Naive B cell (primary cell): ENCODE measurements around the gene ARHGEF7. TPM values are rescaled to one million over a fixed set of nuclear protein-coding genes. Genes with fewer than 3 reads are reported as not detected.
A peak's percentile ranks its signal among the peaks of the same experiment; 100 is the strongest.

Experiments
- ATAC-seq, 2 donors: fragments of 150-1000 bp; cut with Tn5 transposase; 2 replicates each; pipeline ENCODE4 v1.10.0; 2021; ENCODE audit warnings: low read depth in 2 of 2, mild to moderate bottlenecking in 2 of 2, moderate library complexity in 2 of 2
- DNase-seq: peaks from one replicate; pipeline ENCODE4 v3.0.0; 2022
- H3K27ac Mint-ChIP-seq, 6 donors: one replicate each; pipeline ENCODE4 v1.8.0; 2020 to 2022; ENCODE audit warnings: mild to moderate bottlenecking in 6 of 6, mixed read lengths in 6 of 6, moderate library complexity in 5 of 6, inconsistent platforms in 2 of 6
- H3K27me3 Mint-ChIP-seq, 3 donors: one replicate each; pipeline ENCODE4 v1.8.0; 2021 to 2022; ENCODE audit warnings: mixed read lengths in 3 of 3, mild to moderate bottlenecking in 1 of 3
- H3K36me3 Mint-ChIP-seq, 2 donors: one replicate each; pipeline ENCODE4 v1.8.0; 2020 to 2022; ENCODE audit warnings: mixed read lengths in 2 of 2, inconsistent platforms in 1 of 2, mild to moderate bottlenecking in 1 of 2
- H3K4me1 Mint-ChIP-seq, 3 donors: one replicate each; pipeline ENCODE4 v1.8.0; 2020 to 2022; ENCODE audit warnings: mixed read lengths in 3 of 3, inconsistent platforms in 1 of 3, mild to moderate bottlenecking in 1 of 3, moderate library complexity in 1 of 3
- H3K4me3 Mint-ChIP-seq, 8 donors: one replicate each; pipeline ENCODE4 v1.8.0; 2020 to 2022; ENCODE audit warnings: mild to moderate bottlenecking in 8 of 8, mixed read lengths in 8 of 8, moderate library complexity in 8 of 8, inconsistent platforms in 2 of 8
- H3K9me3 Mint-ChIP-seq, 7 donors: one replicate each; pipeline ENCODE4 v1.8.0; 2020 to 2022; ENCODE audit warnings: mixed read lengths in 7 of 7, mild to moderate bottlenecking in 5 of 7, inconsistent platforms in 2 of 7, moderate library complexity in 1 of 7
- polyA plus RNA-seq, 6 donors: library from polyadenylated mRNA; unstranded; fragments of 300-500 nt; fragmentation: Illumina TruSeq; gene quantifications; one replicate each; pipeline ENCODE4 v1.2.3, GENCODE V29; 2021; ENCODE audit warnings: low read depth in 6 of 6

The ARHGEF7 gene
- polyA plus RNA-seq, 6 donors from 2014 or later, result 9.1 to 26.9 (median 17.5) TPM

GRCh38 chr13:111341886-111342285 lies 226.8 kb downstream of the ARHGEF7 start:
- no peaks in the 10 kb centered on the region for H3K27me3 Mint-ChIP-seq
- no peaks in the 10 kb centered on the region for H3K4me1 Mint-ChIP-seq
- H3K4me3 Mint-ChIP-seq, result no peak overlapping the region
- H3K9me3 Mint-ChIP-seq, result peaks cover 0 to 4% (median 0%) of the 10 kb centered on the region in 7 donors
- ATAC-seq, result no peak
- H3K27ac Mint-ChIP-seq, result no peak overlapping the region
- DNase-seq, result no peak
- H3K36me3 Mint-ChIP-seq, result peaks cover 16 to 24% of the 10 kb centered on the region in 2 donors

- ATAC-seq, result no peak
- H3K4me3 Mint-ChIP-seq, result no peak overlapping the region
- DNase-seq, result no peak
- no peak overlapping the region for H3K27ac Mint-ChIP-seq
- peaks cover 16% of the 10 kb centered on the region in 2 donors for H3K36me3 Mint-ChIP-seq
- H3K9me3 Mint-ChIP-seq, result peaks cover 0 to 4% (median 0%) of the 10 kb centered on the region in 7 donors
- no peaks in the 10 kb centered on the region for H3K27me3 Mint-ChIP-seq
- H3K4me1 Mint-ChIP-seq, result no peaks in the 10 kb centered on the region
Measured at GRCh38 chr13:111342721-111343120, 227.6 kb downstream of the ARHGEF7 start.

- Mint-ChIP-seq H3K9me3 (peaks cover 0 to 4% (median 0%) of the 10 kb centered on the region in 7 donors), H3K4me3 (no peak overlapping the region), H3K4me1 (no peaks in the 10 kb centered on the region), H3K27me3 (no peaks in the 10 kb centered on the region), H3K36me3 (peaks cover 16 to 17% of the 10 kb centered on the region in 2 donors), H3K27ac (peak overlapping the region in 1 of 6 donors; percentile 78)
- DNase-seq (no peak), ATAC-seq (no peak)
Measured at GRCh38 chr13:111343186-111343805, 228.2 kb downstream of the ARHGEF7 start.

- ATAC-seq, result no peak
- H3K27me3 Mint-ChIP-seq, result no peaks in the 10 kb centered on the region
- H3K27ac Mint-ChIP-seq, result no peak overlapping the region
- no peak overlapping the region for H3K4me3 Mint-ChIP-seq
- H3K4me1 Mint-ChIP-seq, result no peaks in the 10 kb centered on the region
- DNase-seq, result no peak
- peaks cover 11 to 14% of the 10 kb centered on the region in 2 donors for H3K36me3 Mint-ChIP-seq
- peaks cover 0 to 6% (median 0%) of the 10 kb centered on the region in 7 donors for H3K9me3 Mint-ChIP-seq
Measured at GRCh38 chr13:111344471-111345191, 229.5 kb downstream of the ARHGEF7 start.

GRCh38 chr13:111345682-111346081 lies 230.6 kb downstream of the ARHGEF7 start:
- no peak for ATAC-seq
- DNase-seq, result no peak
- Mint-ChIP-seq H3K27ac (no peak overlapping the region), H3K4me3 (no peak overlapping the region), H3K27me3 (no peaks in the 10 kb centered on the region), H3K36me3 (peaks cover 8 to 18% of the 10 kb centered on the region in 2 donors), H3K4me1 (no peaks in the 10 kb centered on the region), H3K9me3 (peaks cover 0 to 6% (median 0%) of the 10 kb centered on the region in 7 donors)

- DNase-seq (no peak), ATAC-seq (no peak)
- H3K9me3 Mint-ChIP-seq, result peaks cover 0 to 6% (median 0%) of the 10 kb centered on the region in 7 donors
- no peaks in the 10 kb centered on the region for H3K4me1 Mint-ChIP-seq
- no peak overlapping the region for H3K4me3 Mint-ChIP-seq
- H3K27ac Mint-ChIP-seq, result no peak overlapping the region
- peaks cover 8 to 21% of the 10 kb centered on the region in 2 donors for H3K36me3 Mint-ChIP-seq
- no peaks in the 10 kb centered on the region for H3K27me3 Mint-ChIP-seq
Measured at GRCh38 chr13:111346101-111346680, 231.1 kb downstream of the ARHGEF7 start.

- peaks cover 16 to 27% of the 10 kb centered on the region in 2 donors for H3K36me3 Mint-ChIP-seq
- peaks cover 0 to 12% (median 6%) of the 10 kb centered on the region in 7 donors for H3K9me3 Mint-ChIP-seq
- no peak overlapping the region for H3K4me3 Mint-ChIP-seq
- no peaks in the 10 kb centered on the region for H3K27me3 Mint-ChIP-seq
- no peak for ATAC-seq
- H3K27ac Mint-ChIP-seq, result peak overlapping the region in 1 of 6 donors; percentile 24
- no peak for DNase-seq
- no peaks in the 10 kb centered on the region for H3K4me1 Mint-ChIP-seq
Measured at GRCh38 chr13:111347438-111347837, 232.3 kb downstream of the ARHGEF7 start.

- no peak for ATAC-seq
- H3K9me3 Mint-ChIP-seq, result peaks cover 0 to 13% (median 5%) of the 10 kb centered on the region in 7 donors
- H3K27me3 Mint-ChIP-seq, result peaks cover 0 to 3% (median 0%) of the 10 kb centered on the region in 3 donors
- H3K27ac Mint-ChIP-seq, result no peak overlapping the region
- no peak overlapping the region for H3K4me3 Mint-ChIP-seq
- DNase-seq, result no peak
- H3K4me1 Mint-ChIP-seq, result no peaks in the 10 kb centered on the region
- peaks cover 11 to 15% of the 10 kb centered on the region in 2 donors for H3K36me3 Mint-ChIP-seq
Measured at GRCh38 chr13:111353508-111353907, 238.4 kb downstream of the ARHGEF7 start.

- no peak for DNase-seq
- Mint-ChIP-seq H3K4me3 (no peak overlapping the region), H3K36me3 (peaks cover 8 to 15% of the 10 kb centered on the region in 2 donors), H3K9me3 (peaks cover 0 to 13% (median 5%) of the 10 kb centered on the region in 7 donors), H3K4me1 (no peaks in the 10 kb centered on the region), H3K27me3 (peaks cover 0 to 3% (median 0%) of the 10 kb centered on the region in 3 donors), H3K27ac (no peak overlapping the region)
- ATAC-seq, result no peak
Measured at GRCh38 chr13:111354789-111355188, 239.7 kb downstream of the ARHGEF7 start.

Other genes starting within 250 kb of the ARHGEF7 start
- 100 to 1,000 TPM in 4 of 6 donors, 10 to 100 TPM in 2; 85.0 to 127 (median 111) TPM for gene ANKRD10, start 200.2 kb upstream of the ARHGEF7 start, polyA plus RNA-seq
- not detected for gene TEX29, start 205.3 kb downstream of the ARHGEF7 start, polyA plus RNA-seq